KMS-11 (cell line): ENCODE data around the gene CCDC7.
"Not testable (repeated sequence)": the region's sequence is repeated elsewhere in the genome, so short reads cannot be mapped to it uniquely, and the experiment has no call there.

ENCODE experiments used
- H2AFZ ChIP-seq: fragments of 200-600 bp; sonication (generic); 2 replicates; pipeline ENCODE4 v1.6.1; 2016; ENCODE audit warnings: antibody characterized with exemption, mixed run types, low read depth
- H3K27ac ChIP-seq: fragments of 200-600 bp; sonication (generic); 2 replicates; pipeline ENCODE4 v1.6.1; 2016; ENCODE audit warnings: mild to moderate bottlenecking, mixed run types
- H3K27me3 ChIP-seq: fragments of 200-600 bp; sonication (generic); 2 replicates; pipeline ENCODE4 v1.6.1; 2017; ENCODE audit warnings: mild to moderate bottlenecking, low read depth, mixed run types, moderate library complexity; ENCODE audit not compliant: insufficient read depth
- H3K36me3 ChIP-seq: fragments of 200-600 bp; sonication (generic); 2 replicates; pipeline ENCODE4 v1.6.1; 2017; ENCODE audit warnings: mild to moderate bottlenecking, mixed run types; ENCODE audit not compliant: insufficient read depth
- H3K4me1 ChIP-seq: fragments of 200-600 bp; sonication (generic); 2 replicates; pipeline ENCODE4 v1.6.1; 2016; ENCODE audit warnings: mild to moderate bottlenecking, low read depth, mixed run types; ENCODE audit not compliant: poor library complexity, severe bottlenecking
- H3K4me2 ChIP-seq: fragments of 200-600 bp; sonication (generic); 2 replicates; pipeline ENCODE4 v1.7.0; 2016; ENCODE audit warnings: mild to moderate bottlenecking, mixed run types
- H3K4me3 ChIP-seq: fragments of 200-600 bp; sonication (generic); IDR thresholded peaks from 2 replicates; pipeline ENCODE4 v1.6.1; 2017; ENCODE audit warnings: low read depth, low read length, mixed read lengths; ENCODE audit not compliant: insufficient read depth
- H3K79me2 ChIP-seq: fragments of 200-600 bp; sonication (generic); 2 replicates; pipeline ENCODE4 v1.6.1; 2016; ENCODE audit warnings: low read depth, mixed run types; ENCODE audit not compliant: insufficient read depth
- H3K9ac ChIP-seq: fragments of 200-600 bp; sonication (generic); 2 replicates; pipeline ENCODE4 v1.6.1; 2016; ENCODE audit warnings: mild to moderate bottlenecking, mixed run types
- H4K20me1 ChIP-seq: fragments of 200-600 bp; sonication (generic); 2 replicates; pipeline ENCODE4 v1.6.1; 2016; ENCODE audit warnings: mild to moderate bottlenecking, mixed run types; ENCODE audit not compliant: insufficient read depth
- CTCF ChIP-seq: fragments of 200-600 bp; sonication (generic); conservative IDR thresholded peaks from 2 replicates; pipeline ENCODE4 v1.6.1; 2017; ENCODE audit warnings: low read depth, mild to moderate bottlenecking, antibody characterized with exemption, low read length, moderate library complexity, mixed read lengths

Gene CCDC7

DNA sequence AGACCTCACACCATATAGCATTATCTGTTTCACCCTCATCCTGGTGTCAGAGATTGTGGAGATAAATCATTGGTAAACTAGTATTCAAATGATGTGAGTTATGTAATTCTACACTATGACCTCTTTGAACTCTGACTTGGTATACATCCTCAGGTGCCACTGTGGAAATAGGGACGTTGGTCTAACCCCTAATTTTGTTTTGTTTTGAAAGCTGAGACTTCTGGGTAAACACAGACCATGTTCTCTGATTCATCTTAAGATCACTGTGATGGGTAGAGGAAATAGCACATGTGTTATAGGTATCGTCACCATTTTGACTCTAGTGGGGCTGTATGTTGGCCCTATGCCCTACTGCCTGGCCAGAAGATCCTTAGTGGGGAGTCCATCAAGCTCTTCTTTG lies 241.6 kb downstream of the CCDC7 start:
- no peak for TF ChIP-seq CTCF
- Histone ChIP-seq H3K79me2 (no peaks in the 10 kb centered on the region), H2AFZ (no peak overlapping the region), H3K36me3 (no peaks in the 10 kb centered on the region), H3K4me1 (no peaks in the 10 kb centered on the region), H3K27ac (no peak overlapping the region), H3K9ac (no peak overlapping the region), H4K20me1 (no peaks in the 10 kb centered on the region), H3K4me3 (no peak overlapping the region), H3K27me3 (no peaks in the 10 kb centered on the region), H3K4me2 (no peak overlapping the region)

DNA sequence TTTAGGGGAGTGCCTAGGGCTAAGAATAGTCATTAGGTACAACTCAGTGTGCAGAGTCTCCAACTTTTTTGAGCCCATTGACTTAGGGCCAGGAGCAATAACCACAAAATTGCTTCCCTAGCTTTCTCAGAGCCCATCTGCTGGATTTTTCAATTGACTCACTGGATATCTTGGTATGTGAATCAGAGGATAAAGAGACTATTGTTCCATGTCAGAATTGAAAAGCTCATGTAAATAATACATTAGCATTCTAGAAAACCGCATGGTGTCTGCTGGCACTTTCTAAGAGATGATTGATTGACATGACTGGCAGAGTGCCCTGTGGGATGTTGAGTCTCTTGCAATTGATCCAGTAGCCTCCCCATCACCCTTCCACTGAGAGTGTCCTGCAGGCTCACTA lies 246.2 kb downstream of the CCDC7 start:
- Histone ChIP-seq H3K27ac (no peak overlapping the region), H3K4me2 (no peak overlapping the region), H3K4me3 (no peak overlapping the region), H4K20me1 (no peaks in the 10 kb centered on the region), H2AFZ (no peak overlapping the region), H3K79me2 (no peaks in the 10 kb centered on the region), H3K9ac (no peak overlapping the region), H3K36me3 (no peaks in the 10 kb centered on the region), H3K4me1 (no peaks in the 10 kb centered on the region), H3K27me3 (no peaks in the 10 kb centered on the region)
- no peak for TF ChIP-seq CTCF

DNA sequence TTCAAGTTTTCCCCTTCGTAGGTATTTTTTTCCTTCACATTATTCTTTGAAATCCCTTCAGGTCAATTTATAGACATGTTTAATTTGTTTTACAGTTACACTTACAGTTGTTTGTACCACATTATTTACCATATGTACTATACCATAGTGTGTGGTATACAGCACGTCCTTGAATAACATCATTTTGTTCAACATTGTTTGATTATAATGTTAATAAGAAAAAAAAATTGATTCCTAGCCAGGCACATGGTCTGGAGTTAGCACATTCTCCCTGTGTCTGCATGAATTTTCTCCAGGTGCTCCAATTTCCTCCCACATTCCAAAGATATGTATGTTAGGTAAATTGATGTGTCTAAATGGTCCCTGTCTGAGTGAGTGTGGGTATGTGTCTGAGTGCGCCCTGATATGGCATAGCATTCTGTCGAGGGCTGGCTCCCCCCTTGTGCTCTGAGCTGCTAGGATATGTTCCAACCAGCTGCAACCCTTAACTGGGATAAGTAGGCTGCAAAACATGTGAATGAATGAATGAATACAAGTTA lies 247.6 kb downstream of the CCDC7 start:
- H3K9ac ChIP-seq = no peak overlapping the region
- H3K27me3 ChIP-seq = no peaks in the 10 kb centered on the region

DNA sequence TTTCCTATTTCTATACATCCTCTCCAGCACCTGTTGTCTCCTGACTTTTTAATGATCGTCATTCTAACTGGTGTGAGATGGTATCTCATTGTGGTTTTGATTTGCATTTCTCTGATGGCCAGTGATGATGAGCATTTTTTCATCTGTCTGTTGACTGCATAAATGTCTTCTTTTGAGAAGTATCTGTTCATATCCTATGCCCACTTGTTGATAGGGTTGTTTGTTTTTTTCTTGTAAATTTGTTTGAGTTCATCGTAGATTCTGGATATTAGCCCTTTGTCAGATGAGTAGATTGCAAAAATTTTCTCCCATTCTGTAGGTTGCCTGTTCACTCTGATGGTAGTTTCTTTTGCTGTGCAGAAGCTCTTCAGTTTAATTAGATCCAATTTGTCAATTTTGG lies 253.7 kb downstream of the CCDC7 start:
- H3K27me3 ChIP-seq, H3K9ac ChIP-seq, H3K79me2 ChIP-seq, H3K27ac ChIP-seq, H3K4me1 ChIP-seq, H3K4me3 ChIP-seq, H4K20me1 ChIP-seq, H3K36me3 ChIP-seq, H3K4me2 ChIP-seq, H2AFZ ChIP-seq: not testable (repeated sequence)

More for the DNA sequence above, 247.6 kb downstream of the CCDC7 start:
- no peaks in the 10 kb centered on the region for H4K20me1 ChIP-seq
- no peak overlapping the region for H3K4me3 ChIP-seq
- H3K36me3 ChIP-seq = no peaks in the 10 kb centered on the region
- no peaks in the 10 kb centered on the region for H3K79me2 ChIP-seq
- H2AFZ ChIP-seq = no peak overlapping the region
- no peak overlapping the region for H3K27ac ChIP-seq
- H3K4me2 ChIP-seq = no peak overlapping the region
- H3K4me1 ChIP-seq = no peaks in the 10 kb centered on the region
- no peak for TF ChIP-seq CTCF

GRCh38 chr10:32713560-32713959 lies 267.6 kb downstream of the CCDC7 start:
- Histone ChIP-seq H2AFZ (no peak overlapping the region), H3K4me2 (no peak overlapping the region), H3K27me3 (no peaks in the 10 kb centered on the region), H3K27ac (no peak overlapping the region), H3K9ac (no peak overlapping the region), H4K20me1 (no peaks in the 10 kb centered on the region), H3K4me1 (no peaks in the 10 kb centered on the region), H3K36me3 (no peaks in the 10 kb centered on the region), H3K4me3 (no peak overlapping the region), H3K79me2 (no peaks in the 10 kb centered on the region)
- no peak for TF ChIP-seq CTCF
